ENCODE results near the gene GAP43. TPM values are rescaled to one million over a fixed set of nuclear protein-coding genes. Genes with fewer than 3 reads are reported as not detected.

GAP43 gene
- total and polyA plus RNA-seq, 4 donors: 1.1 to 40.9 (median 11.3) TPM

DNA sequence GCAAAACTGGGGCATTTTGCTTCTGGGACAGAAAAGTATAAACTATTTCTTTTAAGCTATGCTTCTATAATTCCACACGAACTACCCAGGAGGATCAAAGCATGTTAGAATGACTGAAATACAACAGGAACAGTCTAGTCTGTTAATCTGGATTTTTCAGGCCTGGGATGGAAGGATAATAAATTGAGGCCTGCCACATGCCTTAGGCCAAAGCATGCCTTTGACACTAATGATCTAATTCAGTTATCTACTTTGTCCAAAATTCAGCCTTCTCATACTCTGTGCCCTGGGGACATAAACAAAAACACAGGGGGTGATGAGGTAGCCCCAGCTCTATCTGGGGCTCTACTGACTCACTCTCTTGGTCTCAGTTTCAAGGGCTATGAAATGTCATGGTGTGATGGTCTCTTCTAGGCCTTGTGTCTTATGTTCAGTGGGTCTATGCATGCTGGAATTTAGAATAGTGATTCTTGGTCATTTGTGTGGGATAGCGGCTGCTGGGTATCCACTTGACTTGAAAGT is 32.5 kb downstream of the GAP43 start:
- intact Hi-C loops (cut with DNase I): no loop called here
- WGBS, 2 donors: 95 to 96% methylated on average over 2 of the region's 2 CpGs
- H3K9me3 ChIP-seq (ENCODE audit: control insufficient read depth, low read length): no peaks in the 10 kb centered on the region
- no peaks in the 10 kb centered on the region for H3K36me3 ChIP-seq (ENCODE audit: control insufficient read depth in 1 of 2, insufficient read depth in 2 of 2, low read length in 1 of 2)
- no peaks in the 10 kb centered on the region for H3K27me3 ChIP-seq (ENCODE audit: control insufficient read depth in 1 of 2, insufficient read depth in 2 of 2, low read length in 1 of 2)
- DNase-seq (no peak), ATAC-seq (ENCODE audit: low FRiP score) (no peak)
- H3K27ac ChIP-seq (ENCODE audit: low read depth in 1 of 2, low read length in 2 of 2): no peak overlapping the region
- no peaks in the 10 kb centered on the region for H3K4me1 ChIP-seq (ENCODE audit: control insufficient read depth in 1 of 2, insufficient read depth in 2 of 2, low read length in 2 of 2)
- H3K4me3 ChIP-seq (ENCODE audit: low read length in 2 of 2): no peak overlapping the region

GRCh38 chr3:115657168-115657567 is 33.9 kb downstream of the GAP43 start:
- Histone ChIP-seq H3K9me3 (ENCODE audit: control insufficient read depth, low read length) (no peaks in the 10 kb centered on the region), H3K4me3 (ENCODE audit: low read length in 2 of 2) (no peak overlapping the region), H3K36me3 (ENCODE audit: control insufficient read depth in 1 of 2, insufficient read depth in 2 of 2, low read length in 1 of 2) (no peaks in the 10 kb centered on the region), H3K4me1 (ENCODE audit: control insufficient read depth in 1 of 2, insufficient read depth in 2 of 2, low read length in 2 of 2) (no peaks in the 10 kb centered on the region), H3K27ac (ENCODE audit: low read depth in 1 of 2, low read length in 2 of 2) (no peak overlapping the region), H3K27me3 (ENCODE audit: control insufficient read depth in 1 of 2, insufficient read depth in 2 of 2, low read length in 1 of 2) (no peaks in the 10 kb centered on the region)
- WGBS, 2 donors: 94 to 96% methylated on average over 5 of the region's 5 CpGs
- ATAC-seq (ENCODE audit: low FRiP score): no peak
- intact Hi-C loops (cut with DNase I): no loop called here
- no peak for DNase-seq

DNA sequence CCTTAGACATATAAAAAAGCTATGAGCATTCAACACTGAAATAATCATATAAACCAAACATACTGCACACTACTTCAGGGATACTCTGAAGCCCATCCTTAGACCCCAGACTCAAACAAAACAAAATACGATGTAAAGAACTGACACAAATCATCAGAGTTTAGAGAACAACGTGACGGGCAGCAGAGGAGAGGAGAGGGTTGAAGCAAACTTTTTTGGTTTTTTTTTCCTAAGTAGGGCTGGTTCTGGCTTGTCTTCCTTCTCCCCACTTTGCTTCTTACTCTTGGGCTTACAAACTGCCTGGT is 34.7 kb downstream of the GAP43 start:
- peak overlapping the region; percentile 78 to 85 for H3K4me3 ChIP-seq (ENCODE audit: low read length in 2 of 2)
- DNase-seq (no peak), ATAC-seq (ENCODE audit: low FRiP score) (no peak)
- no peaks in the 10 kb centered on the region for H3K9me3 ChIP-seq (ENCODE audit: control insufficient read depth, low read length)
- H3K36me3 ChIP-seq (ENCODE audit: control insufficient read depth in 1 of 2, insufficient read depth in 2 of 2, low read length in 1 of 2): no peaks in the 10 kb centered on the region
- intact Hi-C loops (cut with DNase I): no loop called here
- H3K27ac ChIP-seq (ENCODE audit: low read depth in 1 of 2, low read length in 2 of 2): peak overlapping the region; percentile 87 to 98
- no peaks in the 10 kb centered on the region for H3K27me3 ChIP-seq (ENCODE audit: control insufficient read depth in 1 of 2, insufficient read depth in 2 of 2, low read length in 1 of 2)
- 2 to 3% methylated on average over 3 of the region's 3 CpGs for WGBS, 2 donors
- no peaks in the 10 kb centered on the region for H3K4me1 ChIP-seq (ENCODE audit: control insufficient read depth in 1 of 2, insufficient read depth in 2 of 2, low read length in 2 of 2)

- ATAC-seq (ENCODE audit: low FRiP score): peak; percentile 95
- 0 to 1% methylated on average over 56 to 58 of the region's 58 CpGs for WGBS, 2 donors
- Histone ChIP-seq H3K36me3 (ENCODE audit: control insufficient read depth in 1 of 2, insufficient read depth in 2 of 2, low read length in 1 of 2) (no peaks in the 10 kb centered on the region), H3K9me3 (ENCODE audit: control insufficient read depth, low read length) (no peaks in the 10 kb centered on the region), H3K27me3 (ENCODE audit: control insufficient read depth in 1 of 2, insufficient read depth in 2 of 2, low read length in 1 of 2) (no peaks in the 10 kb centered on the region), H3K27ac (ENCODE audit: low read depth in 1 of 2, low read length in 2 of 2) (peak overlapping the region; percentile 89 to 98), H3K4me1 (ENCODE audit: control insufficient read depth in 1 of 2, insufficient read depth in 2 of 2, low read length in 2 of 2) (no peaks in the 10 kb centered on the region), H3K4me3 (ENCODE audit: low read length in 2 of 2) (peak overlapping the region; percentile 78 to 85)
- peak; percentile 87 to 93 for DNase-seq
- intact Hi-C loops (cut with DNase I): no loop called here
Observed at GRCh38 chr3:115658337-115659181, 35.2 kb downstream of the GAP43 start.

DNA sequence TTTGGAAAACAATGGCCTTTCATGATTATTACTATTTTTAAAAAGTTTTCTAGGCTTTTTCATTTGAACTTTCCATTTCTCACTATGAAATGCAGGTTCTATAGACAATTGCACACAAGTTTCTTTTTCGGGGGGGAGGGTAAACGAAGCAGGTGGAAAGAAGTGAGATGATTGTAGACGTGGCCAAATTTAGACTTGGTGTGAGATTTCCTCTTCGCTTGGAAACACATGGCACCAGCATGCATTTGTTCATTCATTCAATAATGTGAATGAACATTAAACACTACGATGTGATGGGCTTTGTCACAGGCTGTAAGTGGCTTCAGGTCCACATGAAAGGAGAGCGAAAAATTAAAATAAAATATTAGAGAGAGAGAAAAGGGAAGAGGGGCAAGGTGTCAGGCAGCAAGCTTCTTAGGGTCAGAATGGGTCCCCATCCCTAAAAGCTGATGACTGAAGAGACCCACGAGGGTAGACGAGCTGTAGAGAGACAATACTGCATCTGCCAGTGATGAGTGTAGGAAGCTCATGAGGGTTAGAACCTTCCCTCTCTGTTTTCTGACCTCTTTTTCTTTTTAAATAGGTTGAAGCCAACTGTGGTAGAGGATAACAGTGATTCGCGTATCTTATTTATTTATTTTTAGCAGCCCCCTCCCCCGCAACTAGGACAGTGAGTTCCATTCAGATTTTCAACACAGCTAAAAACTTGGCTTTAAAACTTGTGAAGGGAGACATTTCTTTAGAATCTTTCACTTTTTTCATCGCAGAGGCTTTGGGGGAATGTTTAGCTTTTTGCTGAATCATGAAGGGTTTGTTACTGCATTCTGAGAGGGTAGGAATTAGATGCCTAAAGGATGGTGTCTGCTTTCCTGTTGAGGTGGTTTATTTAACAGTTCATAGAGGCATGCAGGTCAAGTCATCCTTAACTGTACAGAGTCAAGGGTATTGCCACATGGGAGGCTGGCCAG is 36.2 kb downstream of the GAP43 start:
- peak overlapping the region; percentile 78 to 85 for H3K4me3 ChIP-seq (ENCODE audit: low read length in 2 of 2)
- no peaks in the 10 kb centered on the region for H3K36me3 ChIP-seq (ENCODE audit: control insufficient read depth in 1 of 2, insufficient read depth in 2 of 2, low read length in 1 of 2)
- WGBS, 2 donors: 50 to 54% methylated on average over 12 of the region's 12 CpGs
- no peaks in the 10 kb centered on the region for H3K9me3 ChIP-seq (ENCODE audit: control insufficient read depth, low read length)
- H3K27me3 ChIP-seq (ENCODE audit: control insufficient read depth in 1 of 2, insufficient read depth in 2 of 2, low read length in 1 of 2): no peaks in the 10 kb centered on the region
- DNase-seq (no peak), ATAC-seq (ENCODE audit: low FRiP score) (no peak)
- H3K4me1 ChIP-seq (ENCODE audit: control insufficient read depth in 1 of 2, insufficient read depth in 2 of 2, low read length in 2 of 2): no peaks in the 10 kb centered on the region
- intact Hi-C loops (cut with DNase I): no loop called here
- peak overlapping the region; percentile 89 to 98 for H3K27ac ChIP-seq (ENCODE audit: low read depth in 1 of 2, low read length in 2 of 2)

- intact Hi-C loops (cut with DNase I): no loop called here
- Histone ChIP-seq H3K4me1 (ENCODE audit: control insufficient read depth in 1 of 2, insufficient read depth in 2 of 2, low read length in 2 of 2) (no peaks in the 10 kb centered on the region), H3K27me3 (ENCODE audit: control insufficient read depth in 1 of 2, insufficient read depth in 2 of 2, low read length in 1 of 2) (no peaks in the 10 kb centered on the region), H3K27ac (ENCODE audit: low read depth in 1 of 2, low read length in 2 of 2) (peak overlapping the region in 1 of 2 donors; percentile 40), H3K9me3 (ENCODE audit: control insufficient read depth, low read length) (no peaks in the 10 kb centered on the region), H3K36me3 (ENCODE audit: control insufficient read depth in 1 of 2, insufficient read depth in 2 of 2, low read length in 1 of 2) (no peaks in the 10 kb centered on the region), H3K4me3 (ENCODE audit: low read length in 2 of 2) (no peak overlapping the region)
- ATAC-seq (ENCODE audit: low FRiP score): no peak
- DNase-seq: no peak
- 62 to 64% methylated on average over 5 of the region's 5 CpGs for WGBS, 2 donors
Observed at GRCh38 chr3:115660646-115661337, 37.5 kb downstream of the GAP43 start.

- WGBS, 2 donors: 86 to 87% methylated on average over 1 of the region's 1 CpG
- H3K36me3 ChIP-seq (ENCODE audit: control insufficient read depth in 1 of 2, insufficient read depth in 2 of 2, low read length in 1 of 2): no peaks in the 10 kb centered on the region
- no peaks in the 10 kb centered on the region for H3K9me3 ChIP-seq (ENCODE audit: control insufficient read depth, low read length)
- DNase-seq (no peak), ATAC-seq (ENCODE audit: low FRiP score) (no peak)
- no peak overlapping the region for H3K4me3 ChIP-seq (ENCODE audit: low read length in 2 of 2)
- peaks cover 0 to 3% of the 10 kb centered on the region in 2 donors for H3K4me1 ChIP-seq (ENCODE audit: control insufficient read depth in 1 of 2, insufficient read depth in 2 of 2, low read length in 2 of 2)
- intact Hi-C loops (cut with DNase I): no loop called here
- H3K27ac ChIP-seq (ENCODE audit: low read depth in 1 of 2, low read length in 2 of 2): no peak overlapping the region
- no peaks in the 10 kb centered on the region for H3K27me3 ChIP-seq (ENCODE audit: control insufficient read depth in 1 of 2, insufficient read depth in 2 of 2, low read length in 1 of 2)
Observed at GRCh38 chr3:115662356-115662755, 39.0 kb downstream of the GAP43 start.

GRCh38 chr3:115663414-115663813 is 40.1 kb downstream of the GAP43 start:
- Histone ChIP-seq H3K4me1 (ENCODE audit: control insufficient read depth in 1 of 2, insufficient read depth in 2 of 2, low read length in 2 of 2) (peaks cover 0 to 3% of the 10 kb centered on the region in 2 donors), H3K27ac (ENCODE audit: low read depth in 1 of 2, low read length in 2 of 2) (no peak overlapping the region), H3K36me3 (ENCODE audit: control insufficient read depth in 1 of 2, insufficient read depth in 2 of 2, low read length in 1 of 2) (no peaks in the 10 kb centered on the region), H3K27me3 (ENCODE audit: control insufficient read depth in 1 of 2, insufficient read depth in 2 of 2, low read length in 1 of 2) (no peaks in the 10 kb centered on the region), H3K9me3 (ENCODE audit: control insufficient read depth, low read length) (no peaks in the 10 kb centered on the region), H3K4me3 (ENCODE audit: low read length in 2 of 2) (no peak overlapping the region)
- DNase-seq: no peak
- 81 to 84% methylated on average over 3 of the region's 3 CpGs for WGBS, 2 donors
- intact Hi-C loops (cut with DNase I): no loop called here
- no peak for ATAC-seq (ENCODE audit: low FRiP score)

Measured in aorta (tissue), 5 donors.